Stimulated activated CD8-positive, alpha-beta memory T cell treated with anti-CD3 and anti-CD28 coated beads, Interleukin-4, amount 100 ng/mL, for 24 hours (primary cell): Measurements from ENCODE around the gene DUOXA2.

Source experiments
- DNase-seq: peaks from one replicate; pipeline ENCODE4 v3.0.0-alpha.2; 2020; ENCODE audit warnings: low read depth

The DUOXA2 gene

DNA sequence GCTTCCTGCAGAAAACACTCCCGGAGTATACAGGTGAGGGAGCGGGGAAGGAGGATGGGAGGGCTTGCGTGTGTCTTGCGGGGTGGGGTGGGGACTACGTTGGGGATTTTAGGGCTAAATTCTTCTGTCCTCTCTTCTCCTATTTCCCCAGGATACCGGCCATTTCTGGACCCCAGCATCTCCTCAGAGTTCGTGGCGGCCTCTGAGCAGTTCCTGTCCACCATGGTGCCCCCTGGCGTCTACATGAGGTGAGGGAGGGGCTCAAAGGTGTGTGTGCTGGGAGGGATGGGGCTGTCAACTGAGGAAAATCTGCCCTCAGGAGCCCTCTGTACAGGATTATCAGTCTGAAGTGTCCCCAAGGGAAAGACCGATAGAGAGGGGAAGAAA is 22.2 kb downstream of the DUOXA2 start:
- DNase-seq, result no peak

DNA sequence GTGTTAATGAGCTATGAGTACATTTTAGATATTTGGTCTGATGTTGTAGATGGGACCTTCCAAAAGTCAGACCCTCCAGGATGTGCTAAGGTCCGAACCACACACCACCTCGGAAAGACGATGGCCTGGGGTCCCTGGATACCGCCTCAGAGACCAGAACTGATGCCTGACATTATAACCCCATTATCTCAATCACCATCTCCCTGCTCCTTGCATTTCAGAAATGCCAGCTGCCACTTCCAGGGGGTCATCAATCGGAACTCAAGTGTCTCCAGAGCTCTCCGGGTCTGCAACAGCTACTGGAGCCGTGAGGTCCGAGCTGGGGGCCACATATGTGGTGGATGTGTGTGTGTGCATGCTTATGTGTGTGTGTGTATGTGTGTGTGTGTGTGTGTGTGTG is 23.6 kb downstream of the DUOXA2 start:
- DNase-seq, result no peak

- DNase-seq, result no peak
Observed at GRCh38 chr15:45138814-45139765, 25.0 kb downstream of the DUOXA2 start.

GRCh38 chr15:45139770-45140169 is 25.6 kb downstream of the DUOXA2 start:
- DNase-seq, result no peak

- DNase-seq, result no peak
Observed at GRCh38 chr15:45140557-45141250, 26.6 kb downstream of the DUOXA2 start.

DNA sequence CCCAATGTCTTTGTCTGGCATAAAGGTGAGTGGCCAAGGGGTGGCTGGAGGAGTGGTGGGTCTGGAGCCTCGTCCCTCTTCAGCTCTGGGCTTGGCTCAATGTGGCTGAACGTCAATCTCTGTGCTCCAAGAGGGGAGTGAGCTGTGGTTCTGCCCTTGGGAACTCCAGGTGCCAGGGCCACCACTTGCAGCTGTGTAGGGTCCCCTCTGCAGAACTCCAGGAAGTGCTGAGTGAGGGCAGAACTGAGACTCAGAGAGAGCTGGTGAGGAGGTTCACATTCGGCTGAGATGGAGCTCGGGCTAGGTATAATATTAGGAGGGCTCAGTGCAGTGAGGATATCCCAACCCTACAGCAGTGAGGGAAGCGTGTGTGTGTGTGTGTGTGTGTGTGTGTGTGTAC is 27.3 kb downstream of the DUOXA2 start:
- no peak for DNase-seq

DNA sequence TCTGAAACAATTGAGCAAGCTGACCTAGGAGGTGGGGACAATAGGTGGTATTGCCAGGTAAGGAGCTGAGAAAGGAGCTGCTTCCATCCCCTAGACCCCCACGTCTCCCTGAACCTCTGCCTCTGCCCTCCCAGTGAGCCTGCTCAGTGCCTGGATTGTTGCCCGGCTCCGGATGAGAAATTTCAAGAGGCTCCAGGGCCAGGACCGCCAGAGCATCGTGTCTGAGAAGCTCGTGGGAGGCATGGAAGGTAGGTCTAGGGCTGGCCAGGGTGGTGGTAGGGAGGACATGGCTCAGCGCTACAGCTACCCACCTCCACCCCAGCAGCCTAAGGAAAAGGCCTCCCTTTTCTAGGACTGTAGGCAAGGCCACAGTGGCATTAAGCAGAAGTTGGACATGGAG is 28.9 kb downstream of the DUOXA2 start:
- DNase-seq, result no peak

DNA sequence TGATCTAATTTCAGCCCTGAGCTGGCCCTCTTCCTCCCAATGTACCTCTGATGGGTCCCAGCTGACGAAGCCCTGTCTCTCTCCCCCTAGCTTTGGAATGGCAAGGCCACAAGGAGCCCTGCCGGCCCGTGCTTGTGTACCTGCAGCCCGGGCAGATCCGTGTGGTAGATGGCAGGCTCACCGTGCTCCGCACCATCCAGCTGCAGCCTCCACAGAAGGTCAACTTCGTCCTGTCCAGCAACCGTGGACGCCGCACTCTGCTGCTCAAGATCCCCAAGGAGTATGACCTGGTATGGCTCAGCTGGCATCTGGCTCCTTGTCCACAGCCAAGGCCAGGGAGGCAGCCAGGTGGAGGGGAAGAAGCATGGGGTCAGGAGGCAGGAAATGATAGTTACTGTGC is 29.8 kb downstream of the DUOXA2 start:
- no peak for DNase-seq

GRCh38 chr15:45144775-45145174 is 30.6 kb downstream of the DUOXA2 start:
- DNase-seq, result no peak

GRCh38 chr15:45146405-45146804 is 32.3 kb downstream of the DUOXA2 start:
- no peak for DNase-seq

GRCh38 chr15:45147606-45148005 is 33.5 kb downstream of the DUOXA2 start:
- DNase-seq, result no peak

- no peak for DNase-seq
Observed at GRCh38 chr15:45148076-45149059, 34.2 kb downstream of the DUOXA2 start.

- no peak for DNase-seq
Observed at GRCh38 chr15:45149060-45149459, 34.9 kb downstream of the DUOXA2 start.

- no peak for DNase-seq
Observed at GRCh38 chr15:45150481-45150880, 36.4 kb downstream of the DUOXA2 start.

GRCh38 chr15:45150997-45151396 is 36.9 kb downstream of the DUOXA2 start:
- no peak for DNase-seq

DNA sequence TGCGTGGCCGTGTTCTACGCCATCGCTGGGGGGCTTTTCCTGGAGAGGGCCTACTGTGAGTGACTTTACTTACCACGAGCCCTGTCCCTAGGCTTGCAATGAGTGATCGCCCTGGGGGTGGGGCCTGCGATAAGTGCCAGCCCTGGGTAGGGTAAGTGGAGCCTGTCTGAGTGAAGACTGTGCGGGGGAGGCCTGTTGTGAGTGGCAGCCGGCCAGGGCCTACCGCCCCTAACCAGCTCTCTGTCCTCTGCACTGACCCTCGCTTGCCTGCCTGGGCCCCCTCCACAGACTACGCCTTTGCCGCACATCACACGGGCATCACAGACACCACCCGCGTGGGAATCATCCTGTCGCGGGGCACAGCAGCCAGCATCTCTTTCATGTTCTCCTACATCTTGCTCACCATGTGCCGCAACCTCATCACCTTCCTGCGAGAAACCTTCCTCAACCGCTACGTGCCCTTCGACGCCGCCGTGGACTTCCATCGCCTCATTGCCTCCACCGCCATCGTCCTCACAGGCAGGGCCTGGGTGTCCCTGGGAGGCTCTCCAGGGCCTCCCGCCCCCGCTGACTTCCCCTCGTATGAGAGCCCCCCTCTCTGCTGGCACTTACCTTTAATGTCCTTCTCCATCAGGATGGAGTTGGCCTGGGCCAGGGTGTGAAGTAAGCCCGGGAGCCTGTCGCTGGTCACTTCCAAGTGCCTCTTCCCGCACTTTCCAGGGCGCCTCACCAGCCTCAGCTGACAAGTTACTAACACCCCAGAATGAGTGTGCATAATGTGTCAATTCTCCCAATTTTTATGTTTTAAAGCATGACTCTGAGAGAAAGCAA is 38.1 kb downstream of the DUOXA2 start:
- no peak for DNase-seq

DNA sequence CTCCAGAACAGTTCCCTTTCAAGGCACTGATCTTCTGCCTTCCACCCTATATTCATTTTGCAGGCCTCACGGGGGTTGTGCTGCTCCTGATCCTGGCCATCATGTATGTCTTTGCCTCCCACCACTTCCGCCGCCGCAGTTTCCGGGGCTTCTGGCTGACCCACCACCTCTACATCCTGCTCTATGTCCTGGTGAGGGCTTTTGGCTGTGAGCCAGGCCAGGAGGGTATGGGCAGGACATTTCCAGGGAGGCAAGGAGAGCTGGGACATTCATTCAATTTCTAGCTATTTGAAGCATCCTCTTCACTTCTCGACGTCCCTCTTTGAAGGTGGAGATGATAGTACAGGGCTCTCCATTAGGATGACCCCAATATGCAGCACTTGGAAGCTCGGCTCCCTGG is 41.6 kb downstream of the DUOXA2 start:
- no peak for DNase-seq

DNA sequence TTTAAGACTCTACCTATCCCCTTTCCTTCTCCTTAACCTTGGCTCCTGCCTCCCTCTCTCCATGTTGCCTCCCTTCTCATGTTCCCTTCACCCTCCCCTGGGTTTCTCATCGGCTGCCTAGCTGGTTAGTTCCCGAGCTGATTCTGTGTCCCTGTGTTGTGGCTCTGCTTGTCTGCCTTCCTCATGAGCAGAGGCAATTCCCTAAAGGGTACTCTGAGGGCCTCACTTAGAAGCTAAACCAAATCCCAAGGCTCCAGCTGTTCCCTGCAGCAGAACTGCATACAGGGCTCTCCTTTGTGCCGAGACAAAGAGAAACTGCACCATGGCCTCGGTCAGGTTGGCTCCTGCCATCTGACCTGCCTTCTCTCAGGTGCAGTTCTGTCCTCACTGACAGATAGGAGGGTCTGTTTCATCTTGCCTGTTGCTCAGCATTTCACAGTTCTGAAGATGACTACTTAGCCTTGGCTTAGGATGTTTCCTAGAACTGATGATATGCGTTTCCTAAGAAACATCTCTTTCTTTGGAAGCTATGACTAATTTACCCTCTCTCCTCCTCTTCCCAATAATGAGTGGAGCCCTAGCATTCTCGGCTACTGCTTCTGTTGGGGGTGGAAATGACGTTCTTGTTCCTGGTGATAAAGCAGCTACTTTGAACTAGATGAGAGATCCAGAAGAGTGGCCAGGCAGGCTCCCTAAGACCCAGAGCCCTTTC is 42.8 kb downstream of the DUOXA2 start:
- DNase-seq, result no peak

GRCh38 chr15:45157974-45158373 is 43.8 kb downstream of the DUOXA2 start:
- DNase-seq, result no peak

GRCh38 chr15:45161666-45162065 is 47.5 kb downstream of the DUOXA2 start:
- no peak for DNase-seq
